ENCODE data around the gene DGKB.

The DGKB gene

DNA sequence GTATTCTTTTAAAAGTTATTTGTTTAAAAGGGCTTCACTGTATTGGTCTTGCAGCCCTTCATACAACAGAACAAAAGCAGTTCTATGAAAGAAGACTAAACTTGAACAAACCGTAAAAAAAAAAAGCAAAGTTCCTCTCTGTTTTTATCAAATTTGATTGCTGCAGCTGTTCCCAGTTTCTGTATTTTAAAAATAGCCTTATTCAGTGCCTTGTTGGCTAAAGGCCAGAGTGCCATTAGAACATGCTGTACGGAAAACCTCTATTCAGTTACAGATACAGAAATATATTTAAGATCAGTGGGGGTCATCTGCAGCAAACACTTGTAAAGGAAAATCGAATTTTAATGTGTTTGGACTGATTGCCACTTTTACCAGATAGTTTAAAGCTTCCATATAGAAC is 705.3 kb downstream of the DGKB start:
- DNase-seq: no peak

DNA sequence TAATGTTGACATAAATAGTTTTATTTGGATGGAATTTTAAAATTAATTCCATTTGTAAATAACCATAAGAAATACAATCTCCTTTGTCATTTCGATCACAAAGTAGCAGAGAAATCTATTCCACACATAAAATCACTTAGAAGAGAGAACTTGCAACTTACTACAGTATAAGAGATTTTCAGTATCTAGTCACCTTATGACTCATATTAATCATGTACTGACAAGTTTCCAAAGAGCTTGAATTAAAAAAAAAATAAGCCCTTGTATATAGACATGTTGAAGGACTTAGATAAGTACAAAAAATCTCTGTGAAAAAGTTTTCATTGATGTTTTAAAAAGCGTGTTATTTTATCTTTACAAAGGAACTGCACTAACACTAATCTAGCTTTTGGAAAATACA is 706.0 kb downstream of the DGKB start:
- no peak for DNase-seq

DNA sequence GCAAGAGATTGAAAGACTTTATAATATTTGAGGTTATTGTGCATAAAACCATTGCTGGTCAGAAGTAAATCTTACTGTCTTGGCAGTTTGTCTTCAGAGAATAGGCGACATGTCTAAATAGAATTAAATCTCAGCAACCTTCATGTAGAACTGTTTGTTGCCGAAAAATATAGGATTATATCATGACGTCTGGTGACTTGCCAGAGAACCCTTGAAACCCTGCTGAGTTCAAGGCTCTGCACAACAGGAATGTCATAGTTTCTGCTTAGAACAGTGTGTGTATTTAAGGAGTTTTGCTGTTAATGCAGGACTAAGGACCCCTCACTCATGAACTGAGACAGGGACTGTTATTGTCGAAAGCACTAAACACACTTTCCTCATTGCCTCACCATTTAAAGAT is 706.7 kb downstream of the DGKB start:
- DNase-seq: no peak

DNA sequence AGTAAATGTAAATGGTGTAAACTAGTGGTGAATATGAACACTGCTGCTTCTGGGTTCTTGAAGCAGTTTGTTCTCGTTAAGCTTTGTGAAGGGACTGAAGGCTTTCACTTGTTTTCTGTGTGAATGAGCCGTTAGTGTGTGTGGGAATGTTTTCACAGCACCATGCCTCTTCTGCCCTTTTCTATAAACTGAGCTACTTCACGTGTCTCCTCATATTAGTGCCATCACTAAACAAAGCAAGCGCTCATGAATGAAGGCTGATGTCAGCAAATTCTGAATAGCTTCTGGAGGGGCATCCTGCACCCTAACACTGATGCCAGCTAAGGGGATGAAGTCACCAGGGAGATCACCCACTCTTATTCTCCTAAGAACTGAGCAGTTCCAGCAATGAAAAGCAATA is 707.5 kb downstream of the DGKB start:
- DNase-seq: no peak

DNA sequence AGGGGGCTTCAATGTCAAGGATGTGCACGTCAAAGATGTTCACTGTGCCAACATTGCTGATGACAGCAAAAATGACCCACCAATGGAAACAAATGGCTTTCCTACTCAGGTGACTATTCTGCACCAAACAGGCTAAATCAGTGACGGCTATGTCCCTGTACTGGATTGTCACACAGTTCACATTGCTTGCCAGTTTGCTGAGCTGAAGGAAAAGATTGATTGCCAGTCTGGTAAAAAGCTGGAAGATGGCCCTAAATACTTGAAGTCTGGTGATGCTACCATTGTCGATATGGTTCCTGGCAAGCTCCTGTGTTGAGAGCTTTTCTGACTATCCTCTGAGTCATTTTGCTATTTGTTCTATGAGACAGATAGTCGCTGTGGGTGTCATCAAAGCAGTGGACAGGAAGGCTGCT is 710.9 kb downstream of the DGKB start:
- no peak for DNase-seq

DNA sequence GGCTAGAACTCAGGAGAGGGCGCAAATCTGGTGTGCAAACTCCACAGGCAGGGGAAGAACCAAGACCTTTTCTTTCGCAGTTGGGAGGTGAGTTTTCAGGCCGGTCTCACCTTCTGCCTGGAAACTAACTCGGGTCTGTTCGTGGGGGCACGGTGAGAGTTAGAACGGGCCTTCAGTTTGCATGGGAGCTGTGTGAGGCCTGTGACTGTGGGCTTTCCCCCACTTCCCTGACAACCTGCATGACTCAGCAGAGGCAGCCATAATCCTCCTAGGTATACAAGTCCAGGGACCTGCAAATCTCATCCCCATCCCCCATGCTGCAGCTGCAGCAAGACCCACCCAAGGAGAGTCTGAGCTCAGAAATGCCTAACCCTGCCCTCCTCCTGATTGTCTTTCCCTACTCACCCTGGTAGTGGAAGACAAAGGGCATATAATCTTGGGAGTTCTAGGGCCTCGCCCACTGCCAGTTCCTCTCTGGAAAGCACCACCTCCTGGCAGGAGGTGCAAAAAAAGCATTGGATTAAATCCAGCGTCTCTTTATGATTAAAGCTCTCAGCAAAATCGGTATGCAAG is 718.2 kb downstream of the DGKB start:
- DNase-seq: no peak

DNA sequence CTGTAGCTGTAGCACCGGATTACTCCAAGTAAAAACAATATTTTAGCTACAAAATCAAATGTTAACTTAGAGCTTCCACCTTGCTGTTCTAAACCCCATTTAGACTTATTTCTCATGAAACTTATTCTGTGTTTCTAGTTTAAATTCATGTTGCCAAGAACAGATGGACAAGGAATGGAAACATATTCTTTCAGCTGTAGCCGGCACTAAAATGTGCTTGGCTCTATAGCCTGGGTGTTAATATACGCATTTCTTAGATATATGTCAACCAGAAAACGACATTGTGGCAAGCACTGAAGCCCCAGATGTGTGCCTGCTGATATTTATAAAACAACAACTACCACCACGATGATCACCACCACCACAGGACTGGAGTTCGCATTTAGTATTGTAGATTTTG is 722.8 kb downstream of the DGKB start:
- no peak for DNase-seq

DNA sequence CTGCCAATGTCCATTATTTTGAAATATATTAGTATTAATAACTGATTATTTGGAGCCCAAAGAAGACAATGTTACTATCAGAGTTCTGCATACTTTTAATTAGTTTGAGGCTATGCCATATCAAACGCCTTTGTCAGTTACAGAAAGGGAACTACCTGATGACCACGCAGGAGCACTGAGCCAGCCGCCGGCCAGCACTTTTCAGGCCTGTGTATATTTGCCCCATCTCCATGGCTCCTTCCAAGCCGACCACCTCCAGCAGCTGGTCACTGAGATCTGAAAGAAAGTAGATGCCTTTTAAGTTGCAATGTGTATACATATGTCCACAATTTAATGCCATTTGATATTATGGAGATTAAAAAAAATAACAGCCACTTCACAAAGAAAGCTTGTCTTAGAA is 724.7 kb downstream of the DGKB start:
- DNase-seq: no peak

DNA sequence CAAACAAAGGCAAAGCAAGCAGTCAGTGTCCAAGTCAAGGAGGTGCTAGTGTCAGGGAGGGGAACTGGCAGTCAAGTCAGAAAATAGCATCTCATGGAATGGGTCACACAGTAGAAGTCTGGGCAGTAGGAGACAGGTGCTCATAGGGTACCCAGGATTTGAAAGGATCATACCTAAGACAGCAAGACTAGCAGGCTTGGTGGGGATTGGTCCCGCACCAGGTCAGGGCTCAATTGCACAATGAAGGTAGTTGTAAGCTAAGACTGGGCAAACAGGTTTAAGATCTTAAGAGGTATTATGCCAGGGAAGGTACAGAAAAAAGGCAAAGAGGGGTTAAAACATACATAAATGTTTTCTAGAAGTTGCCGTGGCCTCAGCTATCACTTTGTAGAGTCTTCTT is 731.7 kb downstream of the DGKB start:
- DNase-seq: no peak

DNA sequence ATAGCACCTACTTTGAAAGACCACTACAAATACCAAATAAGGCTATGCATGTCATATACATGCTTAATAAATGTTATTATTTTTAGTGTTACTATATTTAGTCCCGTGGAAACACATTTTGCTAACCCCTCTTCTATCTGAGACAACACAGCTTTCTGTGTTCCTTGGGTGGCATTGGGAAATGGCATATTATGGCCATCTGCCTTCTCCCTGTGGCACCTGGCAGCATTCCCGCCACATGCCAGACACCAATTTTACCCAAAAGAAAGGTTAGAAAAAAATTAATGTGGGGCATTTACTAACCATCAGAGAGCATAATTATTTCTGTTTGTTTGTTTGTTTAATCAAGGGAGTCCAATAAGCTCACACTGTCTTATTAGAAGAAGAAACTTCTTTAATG is 744.4 kb downstream of the DGKB start:
- DNase-seq: no peak

DNA sequence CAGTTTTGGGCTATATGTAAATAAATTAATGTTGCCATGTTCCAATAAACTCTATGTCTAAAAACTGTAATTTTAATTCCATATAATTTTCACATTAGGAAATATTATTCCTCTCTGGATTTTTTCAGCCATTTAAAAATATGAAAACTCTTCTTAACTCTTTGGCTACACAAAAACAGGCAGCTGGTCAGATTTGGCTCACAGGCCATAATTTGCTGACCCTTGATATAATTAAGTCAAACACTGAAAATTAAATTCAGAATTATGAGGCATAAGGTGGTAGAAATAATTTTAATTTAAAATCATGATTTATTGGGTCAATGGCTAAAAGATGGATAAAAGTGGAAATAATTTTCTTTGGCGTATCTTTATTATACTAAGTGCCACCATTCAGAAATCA is 746.1 kb downstream of the DGKB start:
- DNase-seq: no peak

DNA sequence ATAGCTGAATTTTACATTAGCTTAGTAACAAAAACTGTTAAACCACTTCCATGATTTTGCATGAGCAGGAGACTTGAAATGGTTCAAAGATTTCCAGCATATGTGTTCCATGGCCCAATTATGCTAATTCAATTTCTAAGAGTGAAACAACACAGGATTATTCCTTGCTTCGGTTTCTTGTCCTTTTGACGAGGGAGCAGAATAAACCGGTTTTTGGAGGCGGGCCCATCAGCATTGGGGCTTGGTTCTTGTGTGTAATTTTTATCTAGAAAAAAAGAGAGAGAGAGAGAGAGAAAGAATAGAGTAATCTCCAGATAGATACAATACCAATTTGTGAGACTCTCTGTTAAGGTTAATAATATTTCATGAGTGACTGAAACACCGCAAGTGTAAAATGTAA is 753.6 kb downstream of the DGKB start:
- no peak for DNase-seq

DNA sequence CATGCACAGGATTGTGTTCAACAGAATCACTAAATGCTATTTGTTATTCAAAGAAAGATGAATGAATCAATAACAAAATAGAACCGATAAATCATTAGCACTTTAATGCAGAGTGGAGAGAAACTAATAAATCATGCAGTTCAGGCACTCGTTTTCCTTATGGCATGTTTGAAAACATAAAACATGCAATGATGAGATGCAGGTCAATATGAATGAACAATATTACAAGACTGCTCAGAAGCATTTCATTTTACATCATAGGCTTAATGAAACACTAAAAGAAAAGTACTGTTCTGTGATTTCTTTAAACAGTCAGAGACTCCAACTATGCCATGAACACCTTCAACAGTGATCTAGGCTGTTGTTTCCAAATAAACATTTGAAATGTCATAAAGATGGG is 755.0 kb downstream of the DGKB start:
- DNase-seq: no peak

DNA sequence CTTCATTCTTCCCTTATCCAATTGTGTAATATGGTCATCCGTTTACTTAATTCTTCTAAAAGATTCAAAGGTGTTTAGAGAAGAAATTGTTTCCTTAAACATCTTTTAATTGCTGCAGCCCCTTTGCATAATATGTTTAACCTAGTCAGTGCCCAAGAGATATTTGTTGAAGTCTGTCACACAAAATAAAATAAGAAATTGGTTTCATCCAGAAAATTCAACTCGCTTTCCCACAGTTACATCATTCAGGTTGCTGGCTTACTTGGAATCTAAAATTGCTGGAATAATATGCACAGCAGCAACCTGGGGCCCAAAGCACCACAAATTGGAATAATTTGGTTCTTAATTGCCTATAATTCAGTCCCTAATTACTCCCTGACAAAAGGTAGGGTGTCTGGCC is 758.0 kb downstream of the DGKB start:
- no peak for DNase-seq

DNA sequence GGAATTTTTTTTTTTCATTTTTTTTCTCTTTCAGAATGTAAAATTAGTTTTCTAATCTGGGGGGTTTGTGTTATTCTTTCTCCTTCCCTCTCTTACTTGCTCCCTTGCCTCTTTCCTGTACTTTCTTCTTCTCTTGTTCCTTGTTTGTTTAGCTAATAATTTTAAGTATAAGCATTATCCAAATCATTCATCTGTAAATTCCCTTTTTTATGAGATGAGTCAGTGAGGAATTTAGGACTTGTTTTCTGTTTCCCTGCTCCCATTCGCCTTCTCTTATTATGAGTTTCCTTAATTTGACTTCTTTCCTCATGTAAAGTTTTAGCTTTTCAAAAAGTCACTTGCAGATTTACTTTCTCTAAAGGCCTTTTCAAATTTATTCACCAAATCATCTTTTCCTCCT is 758.4 kb downstream of the DGKB start:
- DNase-seq: no peak

DNA sequence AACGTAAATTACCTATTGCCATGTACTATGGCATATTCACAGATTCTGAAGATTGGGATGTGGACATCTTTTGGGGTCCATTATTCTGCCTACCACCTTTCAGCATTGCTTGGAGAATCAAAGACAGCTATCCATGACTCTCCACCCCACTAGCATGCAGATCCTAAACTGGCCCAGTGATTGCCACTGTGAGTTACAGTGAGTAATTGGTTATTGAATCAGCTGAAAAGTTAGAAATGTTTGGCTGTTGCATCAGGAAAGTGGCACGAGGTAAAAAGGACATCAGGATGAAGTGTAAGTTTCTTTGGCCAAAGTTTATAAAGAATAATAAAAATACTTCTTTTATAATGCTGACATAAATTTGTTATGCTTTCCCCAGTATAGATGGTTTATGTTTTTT is 764.9 kb downstream of the DGKB start:
- DNase-seq: no peak

DNA sequence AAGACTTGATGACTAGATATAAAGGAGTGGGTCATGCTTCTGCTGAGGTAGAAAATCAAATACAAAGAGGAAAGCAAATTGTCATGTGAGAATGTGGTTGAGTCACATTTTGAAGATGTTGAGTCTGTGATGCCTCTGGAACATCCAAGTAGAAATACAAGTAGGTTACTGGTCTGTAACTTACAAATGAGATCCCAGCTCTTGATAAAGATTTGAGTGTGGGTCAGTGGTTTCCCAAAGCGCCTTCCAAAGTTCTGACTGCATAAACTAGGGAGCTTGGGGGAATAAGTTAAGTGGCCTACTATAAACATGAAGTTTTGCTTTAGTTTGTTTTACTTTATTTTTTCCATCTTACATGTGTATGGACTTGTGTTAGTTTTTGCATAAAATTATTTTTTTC is 768.8 kb downstream of the DGKB start:
- no peak for DNase-seq

DNA sequence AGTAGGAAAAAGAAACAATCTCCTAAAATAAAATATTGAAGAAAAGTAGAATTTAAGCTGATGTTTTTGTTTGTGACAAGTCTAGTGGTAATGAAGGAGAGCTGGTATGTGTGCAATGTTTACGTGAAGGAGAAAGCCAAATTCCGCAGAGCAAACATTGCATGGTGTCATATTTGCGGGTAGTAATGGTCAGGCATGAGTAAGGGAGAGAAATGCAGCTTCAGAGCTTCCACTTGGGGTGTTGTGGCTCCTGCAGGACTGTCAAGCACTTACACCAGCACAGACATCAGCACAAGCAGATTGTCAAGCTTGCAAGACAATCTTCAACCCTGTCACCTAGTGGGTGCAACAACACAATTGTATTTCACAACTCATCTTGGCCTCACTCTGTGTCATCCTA is 776.6 kb downstream of the DGKB start:
- no peak for DNase-seq

DNA sequence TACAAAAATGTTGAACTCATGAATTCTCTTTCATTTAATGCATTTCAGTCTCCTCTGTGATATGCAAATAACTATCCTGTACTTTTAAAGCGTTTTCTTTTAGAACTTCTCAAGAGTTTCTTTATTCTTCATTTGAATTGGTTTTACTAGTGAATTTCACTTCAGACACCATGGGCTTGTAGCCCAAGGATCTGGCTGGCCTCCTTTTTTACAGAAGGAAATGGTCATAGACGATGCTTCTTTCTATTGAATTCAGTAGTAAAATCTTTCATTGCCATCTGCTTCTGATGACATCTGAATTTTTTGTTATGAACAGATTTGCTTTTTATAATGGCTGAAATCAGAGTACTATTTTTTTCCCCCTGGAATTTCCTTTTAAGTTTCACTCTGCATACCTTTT is 777.8 kb downstream of the DGKB start:
- no peak for DNase-seq

DNA sequence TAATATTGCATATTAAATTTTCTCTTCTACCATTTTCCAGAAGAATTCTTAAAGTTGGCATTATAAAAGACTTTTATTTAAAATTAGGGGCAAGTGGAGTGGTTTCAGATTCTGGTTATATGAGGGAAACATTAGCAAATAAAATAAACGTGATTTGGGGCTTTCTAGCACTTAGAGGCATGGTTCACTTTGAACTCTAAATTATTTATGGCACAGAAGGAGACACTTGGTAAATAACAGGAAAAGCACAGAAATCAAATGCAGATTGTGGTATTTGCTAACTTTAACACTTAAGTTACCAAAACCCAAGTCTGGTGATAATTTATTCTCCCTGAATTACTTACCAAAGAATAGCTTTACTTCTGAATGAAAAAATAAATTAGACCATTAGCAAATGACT is 778.6 kb downstream of the DGKB start:
- no peak for DNase-seq

DNA sequence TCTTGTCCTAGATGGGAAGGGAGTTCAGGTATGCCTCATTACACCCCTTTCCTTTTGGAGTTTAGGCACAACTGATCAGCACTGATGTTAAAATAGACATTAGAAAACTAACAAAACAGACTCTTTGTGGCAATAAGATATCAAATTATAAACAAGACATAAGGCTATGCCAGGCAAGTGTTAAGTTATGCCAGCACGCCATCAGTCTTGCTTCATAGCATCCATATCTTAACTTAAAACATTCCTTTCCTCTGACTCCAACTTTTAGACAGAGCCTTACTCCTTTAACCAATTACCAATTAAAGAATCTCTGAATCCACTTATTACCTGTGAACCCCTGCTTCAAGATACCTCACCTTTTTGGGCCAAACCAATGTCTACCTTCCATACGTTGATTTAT is 786.9 kb downstream of the DGKB start:
- no peak for DNase-seq

DNA sequence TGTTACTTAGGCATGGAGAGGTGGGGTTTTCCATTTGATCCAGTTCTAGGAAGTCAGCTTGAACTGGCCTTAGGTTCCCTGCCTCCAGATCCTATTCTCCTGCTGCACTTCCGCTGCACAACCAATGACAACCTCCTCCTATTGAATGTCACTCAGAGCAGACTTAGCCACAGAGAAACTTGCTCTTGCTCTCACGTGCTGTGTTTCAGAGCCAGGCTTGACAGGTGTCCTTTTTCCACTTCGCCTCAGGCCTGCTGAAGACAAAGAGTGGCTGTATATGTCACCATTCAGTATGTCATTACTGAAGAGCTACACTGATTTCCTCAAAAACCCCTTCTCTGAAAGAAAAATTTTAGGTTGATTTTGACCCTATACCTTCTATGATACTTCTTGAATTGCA is 797.7 kb downstream of the DGKB start:
- DNase-seq: no peak

DNA sequence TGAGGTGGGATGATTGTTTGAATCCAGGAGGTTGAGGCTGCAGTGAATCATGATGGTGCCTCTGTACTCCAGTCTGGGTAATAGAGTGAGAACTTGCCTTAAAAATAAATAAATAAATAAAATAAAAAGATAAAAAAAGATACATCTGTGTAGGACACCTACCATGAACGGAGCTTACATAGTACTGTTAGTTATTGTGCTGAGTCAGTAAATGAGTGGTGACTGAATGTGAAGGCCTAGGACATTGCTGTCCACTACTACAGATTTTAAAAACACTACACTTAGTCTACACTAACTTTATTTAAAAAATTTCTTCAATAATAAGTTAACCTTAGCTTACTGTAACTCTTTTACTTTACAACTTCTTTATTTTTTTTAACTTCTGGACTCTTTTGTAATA is 806.4 kb downstream of the DGKB start:
- DNase-seq: no peak

DNA sequence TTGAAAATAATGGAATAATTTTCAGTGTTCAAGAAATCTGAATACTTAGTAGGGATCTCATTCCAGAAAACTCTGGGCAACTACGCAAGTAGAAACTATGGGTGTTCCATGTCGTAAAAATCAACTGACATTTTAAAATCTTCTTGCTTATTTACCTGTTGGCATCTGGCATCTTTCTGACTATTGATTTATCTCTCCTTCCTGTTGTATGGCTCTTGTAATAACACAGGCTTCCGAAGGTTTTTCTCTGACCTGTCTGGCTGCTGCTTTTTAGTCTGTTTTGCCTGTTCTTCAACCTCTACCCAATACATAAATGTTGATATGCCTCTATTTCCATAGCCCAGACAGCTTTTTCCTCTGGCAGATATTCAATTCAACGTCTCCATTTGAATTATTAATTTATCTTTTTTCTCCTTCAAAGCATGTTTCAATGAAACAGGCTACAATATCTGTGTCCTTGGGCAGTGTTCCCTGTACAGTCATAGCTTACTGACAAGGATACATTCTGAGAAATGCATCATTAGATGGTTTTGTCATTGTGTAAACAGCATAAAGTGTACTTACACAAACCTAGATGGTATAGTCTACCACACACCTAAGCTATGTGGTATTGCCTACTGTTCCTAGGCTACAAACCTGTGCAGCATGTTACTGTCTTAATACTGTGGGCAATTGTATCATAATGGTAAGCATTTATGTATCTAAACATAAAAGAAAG is 807.2 kb downstream of the DGKB start:
- DNase-seq: no peak
